ENCODE results near the gene DTX4. TPM values are rescaled to one million over a fixed set of nuclear protein-coding genes. Genes with fewer than 3 reads are reported as not detected.
"Not testable (repeated sequence)": the region's sequence is repeated elsewhere in the genome, so short reads cannot be mapped to it uniquely, and the experiment has no call there.

DTX4 gene
- polyA plus RNA-seq (ENCODE audit: insufficient read length in 4 of 4): 10 to 100 TPM; 43.1 to 47.2 (median 44.5) TPM

GRCh38 chr11:59171508-59172322, at the start of gene DTX4:
Gene DTX4 (plus strand): TSS chr11:59172132. CDS start chr11:59172596, 464 bp downstream.
- DNase-seq (ENCODE audit: low read depth in 4 of 4, low spot score in 2 of 4): peak; percentile 74 to 88 (median 82)

DNA sequence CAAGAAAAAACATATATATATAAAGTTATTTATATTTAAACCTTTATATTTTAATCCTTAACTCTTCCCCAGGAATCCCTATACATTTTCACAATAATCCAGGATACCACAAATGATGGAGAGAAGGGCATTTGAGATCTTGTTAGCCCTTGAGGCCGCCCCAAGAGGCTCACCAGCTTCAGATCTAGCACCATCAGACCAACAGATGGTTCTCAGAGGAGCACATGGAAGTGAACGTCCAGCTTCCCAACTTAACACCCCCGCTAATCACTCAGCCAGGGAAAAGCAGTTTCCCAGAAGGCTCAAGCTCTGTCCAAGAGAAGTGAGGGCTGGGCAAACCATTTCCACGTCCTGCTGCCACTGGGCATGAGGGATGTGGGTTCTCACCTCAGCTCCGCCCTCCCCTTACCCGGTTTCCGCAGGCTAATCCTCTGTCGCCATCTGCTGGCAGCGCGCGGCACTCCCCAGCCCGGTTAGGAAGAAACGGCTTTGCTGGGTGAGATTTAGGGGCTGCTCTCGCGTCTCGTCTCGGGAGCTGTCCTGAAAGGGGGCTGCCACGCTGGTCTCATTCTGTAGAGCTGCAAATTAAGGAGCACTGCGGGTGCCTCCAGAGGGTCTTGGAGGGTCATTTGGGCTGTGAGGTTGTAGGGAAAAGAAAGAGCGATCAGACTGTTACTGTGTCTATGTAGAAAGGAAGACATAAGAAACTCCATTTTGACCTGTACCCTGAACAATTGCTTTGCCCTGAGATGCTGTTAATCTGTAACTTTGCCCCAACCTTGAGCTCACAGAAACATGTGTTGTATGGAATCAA, 36.1 kb upstream of the DTX4 start:
- DNase-seq (ENCODE audit: low read depth in 4 of 4, low spot score in 2 of 4): peak in 1 of 4 donors; percentile 80

DNA sequence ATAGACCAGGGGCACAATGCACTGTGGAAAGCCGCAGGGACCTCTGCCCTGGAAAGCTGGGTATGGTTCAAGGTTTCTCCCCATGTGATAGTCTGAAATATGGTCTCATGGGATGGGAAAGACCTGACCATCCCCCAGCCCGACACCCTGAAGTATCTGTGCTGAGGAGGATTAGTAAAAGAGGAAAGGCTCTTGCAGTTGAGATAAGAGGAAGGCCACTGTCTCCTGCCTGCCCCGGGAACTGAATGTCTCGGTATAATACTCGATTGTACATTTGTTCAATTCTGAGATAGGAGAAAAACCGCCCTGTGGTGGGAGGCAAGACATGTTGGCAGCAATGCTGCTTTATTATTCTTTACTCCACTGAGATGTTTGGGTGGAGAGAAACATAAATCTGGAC, 35.4 kb upstream of the DTX4 start:
- not testable (repeated sequence) for DNase-seq (ENCODE audit: low read depth in 4 of 4, low spot score in 2 of 4)

DNA sequence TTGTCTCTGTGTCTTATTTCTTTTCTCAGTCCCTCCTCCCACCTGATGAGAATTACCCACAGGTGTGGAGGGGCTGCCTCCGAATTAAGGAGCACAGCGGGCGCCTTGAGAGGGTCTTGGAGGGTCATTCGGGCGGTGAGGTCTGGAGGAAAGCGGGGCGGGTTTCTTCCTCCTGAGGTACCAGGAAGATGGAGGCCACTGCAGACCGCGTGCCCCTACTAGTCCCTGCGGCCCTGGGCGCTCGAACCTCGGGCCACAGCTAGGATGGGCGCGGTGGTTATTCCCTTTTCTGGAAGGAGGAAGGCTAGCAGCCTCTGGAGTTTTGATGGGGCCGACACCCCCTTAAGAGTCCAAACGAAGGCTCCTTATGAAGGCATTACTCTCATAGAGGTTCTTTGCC, 34.7 kb upstream of the DTX4 start:
- no peak for DNase-seq (ENCODE audit: low read depth in 4 of 4, low spot score in 2 of 4)

DNA sequence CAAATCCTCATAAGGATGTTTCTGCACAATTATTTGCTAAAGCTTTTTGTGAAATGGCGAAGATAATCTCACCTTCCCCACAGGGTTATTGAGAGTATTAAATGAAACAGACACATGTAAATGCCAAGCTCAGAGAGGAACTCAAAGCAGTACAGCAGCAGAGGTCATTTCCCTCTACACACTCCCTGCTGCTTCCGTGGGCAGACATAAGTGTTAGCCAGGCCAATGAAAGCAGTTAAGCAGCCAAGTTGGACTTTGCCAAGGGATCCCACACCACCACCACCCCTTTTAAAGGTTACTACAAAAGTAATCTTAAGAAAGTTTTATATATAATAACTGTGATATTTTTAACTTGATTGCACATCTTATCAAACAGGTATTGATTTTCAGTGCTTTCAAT, 33.3 kb upstream of the DTX4 start:
- DNase-seq (ENCODE audit: low read depth in 4 of 4, low spot score in 2 of 4): no peak

DNA sequence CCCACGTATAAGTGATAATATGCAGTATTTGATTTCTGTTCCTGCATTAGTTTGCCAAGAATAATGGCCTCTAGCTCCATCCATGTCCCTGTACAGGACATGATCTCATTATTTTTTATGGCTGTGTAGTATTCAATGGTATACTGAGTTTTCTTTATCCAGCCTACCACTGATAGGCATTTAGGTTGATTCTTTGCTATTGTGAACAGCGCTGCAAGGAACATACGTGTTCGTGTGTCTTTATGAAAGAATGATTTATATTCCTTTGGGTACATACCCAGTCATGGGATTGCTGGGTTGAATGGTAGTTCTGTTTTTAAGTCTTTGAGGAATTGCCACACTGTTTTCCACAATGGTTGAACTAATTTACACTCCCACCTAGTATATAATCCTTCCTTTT, 30.7 kb upstream of the DTX4 start:
- no peak for DNase-seq (ENCODE audit: low read depth in 4 of 4, low spot score in 2 of 4)

DNA sequence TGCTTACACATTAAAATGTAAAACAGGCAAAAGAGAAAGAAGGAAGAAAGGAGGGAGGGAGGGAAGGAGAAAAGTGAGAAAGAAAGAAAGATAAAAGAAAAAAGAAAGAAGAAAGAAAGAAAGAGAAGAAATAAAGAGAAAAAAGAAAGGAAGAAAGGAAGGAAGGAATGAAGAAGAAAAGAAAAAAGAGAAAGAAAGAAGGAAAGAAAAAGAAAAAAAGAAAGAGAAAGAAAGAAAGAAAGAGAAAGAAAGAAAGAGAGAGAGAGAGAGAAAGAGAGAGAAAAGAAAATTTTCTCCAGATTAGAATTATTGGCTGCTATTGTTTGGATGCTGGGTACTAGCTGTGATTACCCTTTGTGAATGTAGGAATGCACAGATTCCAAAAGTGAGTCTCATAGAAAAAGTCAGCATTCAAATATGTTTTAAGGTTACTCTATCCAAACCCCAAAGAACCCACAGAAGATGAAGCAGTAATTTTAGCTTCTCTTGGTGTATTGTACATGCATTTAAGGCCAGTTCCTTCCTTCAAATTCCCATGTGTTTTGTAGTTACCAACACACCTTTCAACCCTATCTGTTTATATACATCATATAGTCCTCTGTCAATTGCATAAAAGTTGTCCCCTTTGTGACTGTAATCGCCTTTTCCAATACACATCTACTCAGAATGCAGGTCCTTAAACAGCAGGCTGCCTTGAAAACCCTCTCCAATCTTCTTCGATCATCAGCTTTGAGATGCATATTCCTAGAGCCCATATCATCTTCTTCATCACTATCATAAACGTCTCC, 30.1 kb upstream of the DTX4 start:
- DNase-seq (ENCODE audit: low read depth in 4 of 4, low spot score in 2 of 4): no peak

GRCh38 chr11:59142530-59143507, 29.1 kb upstream of the DTX4 start, which contains the start of gene FAM111A:
Gene FAM111A (plus strand): TSS chr11:59142856. CDS start chr11:59148873, 6,017 bp downstream.
- peak in 3 of 4 donors; percentile 67 to 83 (median 82) for DNase-seq (ENCODE audit: low read depth in 4 of 4, low spot score in 2 of 4)

GRCh38 chr11:59144096-59144495, 27.8 kb upstream of the DTX4 start:
- no peak for DNase-seq (ENCODE audit: low read depth in 4 of 4, low spot score in 2 of 4)

DNA sequence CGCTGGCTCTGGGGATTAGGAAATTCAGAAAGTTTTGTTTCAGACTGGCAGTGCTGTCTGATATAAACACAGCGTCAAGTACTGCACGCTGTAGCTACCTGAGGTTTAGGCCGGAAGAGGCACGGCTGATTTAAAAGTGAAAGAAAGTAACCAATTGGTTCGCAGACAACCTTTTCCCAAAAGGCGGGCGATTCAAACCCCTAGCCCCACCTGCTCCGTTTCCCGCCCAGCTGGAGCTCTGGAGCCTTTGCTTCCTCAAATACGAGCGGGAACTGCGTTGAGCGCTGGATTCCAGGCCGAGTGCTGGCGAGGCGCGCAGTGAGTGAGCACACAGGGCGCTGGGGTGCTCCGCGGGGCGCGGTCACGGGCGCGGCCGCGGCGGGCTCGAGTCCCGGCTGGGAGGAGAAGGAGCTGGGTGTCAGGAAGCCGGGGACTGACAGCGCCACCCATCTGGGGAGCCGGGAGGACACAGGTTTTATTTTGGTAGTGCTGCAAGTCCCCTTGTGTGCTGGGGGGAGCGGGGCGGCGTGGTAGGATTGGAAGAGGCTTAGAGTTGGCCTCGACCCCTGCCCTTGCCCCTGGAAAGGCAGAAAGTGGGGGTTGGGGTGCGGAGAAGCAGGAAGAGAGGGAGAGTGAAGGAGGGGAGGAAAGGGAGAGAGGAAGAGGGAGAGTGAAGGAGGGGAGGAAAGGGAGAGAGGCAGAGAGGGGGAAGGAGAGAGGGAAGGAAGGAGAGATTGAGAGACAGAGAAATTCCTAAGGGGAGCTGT, 27.2 kb upstream of the DTX4 start:
- DNase-seq (ENCODE audit: low read depth in 4 of 4, low spot score in 2 of 4): peak in 2 of 4 donors; percentile 76 to 82

DNA sequence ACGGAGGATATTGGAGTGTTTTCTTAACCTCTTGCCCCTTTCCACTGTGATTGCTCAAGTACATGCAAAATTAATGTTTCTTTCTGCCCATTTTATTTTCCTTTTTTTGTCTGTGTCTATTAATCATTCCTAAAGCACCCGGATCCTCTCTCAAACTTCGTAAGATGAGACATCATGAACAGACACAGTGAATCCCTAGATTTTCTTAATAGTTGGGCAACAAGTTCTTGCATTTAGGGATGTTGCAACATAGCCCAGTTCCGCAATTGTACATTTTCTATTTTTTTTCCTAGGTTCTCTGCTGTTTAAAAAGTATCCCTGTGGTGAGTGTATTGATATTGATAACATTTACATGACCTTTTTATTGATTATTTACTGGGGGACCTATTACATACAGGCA, 26.4 kb upstream of the DTX4 start:
- no peak for DNase-seq (ENCODE audit: low read depth in 4 of 4, low spot score in 2 of 4)

GRCh38 chr11:59151761-59152160, 20.2 kb upstream of the DTX4 start:
- no peak for DNase-seq (ENCODE audit: low read depth in 4 of 4, low spot score in 2 of 4)

DNA sequence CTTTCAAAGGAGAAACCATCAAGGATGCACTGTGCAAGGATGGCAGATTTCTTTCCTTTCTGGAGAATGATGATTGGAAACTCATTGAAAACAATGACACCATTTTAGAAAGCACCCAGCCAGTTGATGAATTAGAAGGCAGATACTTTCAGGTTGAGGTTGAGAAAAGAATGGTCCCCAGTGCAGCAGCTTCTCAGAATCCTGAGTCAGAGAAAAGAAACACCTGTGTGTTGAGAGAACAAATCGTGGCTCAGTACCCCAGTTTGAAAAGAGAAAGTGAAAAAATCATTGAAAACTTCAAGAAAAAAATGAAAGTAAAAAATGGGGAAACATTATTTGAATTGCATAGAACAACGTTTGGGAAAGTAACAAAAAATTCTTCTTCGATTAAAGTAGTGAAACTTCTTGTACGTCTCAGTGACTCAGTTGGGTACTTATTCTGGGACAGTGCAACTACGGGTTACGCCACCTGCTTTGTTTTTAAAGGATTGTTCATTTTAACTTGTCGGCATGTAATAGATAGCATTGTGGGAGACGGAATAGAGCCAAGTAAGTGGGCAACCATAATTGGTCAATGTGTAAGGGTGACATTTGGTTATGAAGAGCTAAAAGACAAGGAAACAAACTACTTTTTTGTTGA, 19.5 kb upstream of the DTX4 start:
- DNase-seq (ENCODE audit: low read depth in 4 of 4, low spot score in 2 of 4): no peak

- DNase-seq (ENCODE audit: low read depth in 4 of 4, low spot score in 2 of 4): no peak
These were observed 17.3 kb upstream of the DTX4 start for GRCh38 chr11:59154610-59155009.

DNA sequence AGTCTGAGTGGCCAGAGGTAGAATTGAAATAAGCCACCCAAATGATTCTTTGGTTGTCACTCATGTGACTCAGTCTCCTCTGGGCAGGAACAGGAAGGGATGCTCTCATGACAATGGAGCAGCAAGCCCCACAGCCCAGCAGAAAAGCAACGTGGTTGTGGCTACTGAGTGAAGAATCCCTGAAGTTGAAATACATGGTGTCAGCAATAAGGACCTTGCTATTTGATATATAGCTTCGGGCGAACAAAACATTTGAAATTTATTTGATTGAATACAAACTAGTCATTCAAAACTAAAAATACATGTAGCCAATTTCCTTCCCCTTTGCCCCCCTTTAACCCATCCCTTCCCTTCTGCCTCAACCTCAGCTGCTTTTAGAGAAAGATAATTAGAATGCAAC, 14.5 kb upstream of the DTX4 start:
- DNase-seq (ENCODE audit: low read depth in 4 of 4, low spot score in 2 of 4): no peak

GRCh38 chr11:59158206-59159068, 13.5 kb upstream of the DTX4 start:
- DNase-seq (ENCODE audit: low read depth in 4 of 4, low spot score in 2 of 4): peak in 1 of 4 donors; percentile 62

- no peak for DNase-seq (ENCODE audit: low read depth in 4 of 4, low spot score in 2 of 4)
These were observed 7.9 kb upstream of the DTX4 start for GRCh38 chr11:59164028-59164427.

Data from left renal cortex interstitium (tissue), 4 donors.